Dermis blood vessel endothelial cell (primary cell): ENCODE data around the gene IGFN1. TPM values are rescaled to one million over a fixed set of nuclear protein-coding genes. Genes with fewer than 3 reads are reported as not detected.
"Not testable (repeated sequence)": the region's sequence is repeated elsewhere in the genome, so short reads cannot be mapped to it uniquely, and the experiment has no call there.

ENCODE experiments used
- DNase-seq: peaks from one replicate; pipeline ENCODE4 v3.0.0; 2010
- total RNA-seq: library from RNA; depleted of rRNA; stranded (reverse); fragments of >200 nt; gene quantifications from 2 replicates; pipeline ENCODE4 v1.2.3, GENCODE V29; 2014

Gene IGFN1
- total RNA-seq, 1 donor from 2014 or later, result under 0.01 TPM

DNA sequence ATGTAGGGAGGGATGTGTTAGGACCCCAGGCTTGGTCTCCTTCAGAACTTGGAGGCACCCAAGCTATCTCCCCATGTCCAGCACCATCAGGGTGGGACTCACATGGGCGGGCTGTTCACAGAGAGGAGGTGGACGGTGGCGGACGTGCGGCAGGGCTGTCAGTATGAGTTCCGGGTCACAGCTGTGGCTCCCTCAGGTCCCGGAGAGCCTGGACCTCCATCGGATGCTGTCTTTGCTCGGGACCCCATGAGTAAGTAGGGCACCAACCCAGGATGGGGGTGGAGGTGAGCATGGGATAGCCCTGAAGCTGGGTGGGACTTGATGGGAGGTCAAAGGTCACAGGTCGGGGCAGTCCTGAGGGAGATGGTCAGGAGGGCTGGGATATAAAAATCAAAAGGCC lies 27.8 kb downstream of the IGFN1 start:
- no peak for DNase-seq

GRCh38 chr1:201219481-201220387 lies 29.1 kb downstream of the IGFN1 start:
- no peak for DNase-seq

DNA sequence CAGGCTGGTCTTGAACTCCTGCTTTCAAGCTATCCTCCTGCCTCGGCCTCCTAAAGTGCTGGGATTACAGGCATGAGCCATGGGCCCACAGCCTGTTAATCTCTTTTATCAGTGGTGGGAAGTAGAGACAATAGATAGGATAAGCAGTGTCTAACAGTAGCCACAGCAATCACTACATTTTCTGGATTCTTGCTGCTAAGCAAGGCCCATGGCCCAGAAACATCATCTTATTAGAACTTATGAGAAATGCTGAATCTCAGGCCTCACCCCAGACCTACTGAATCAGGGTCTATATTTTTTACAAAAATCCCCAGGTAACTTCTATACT lies 29.7 kb downstream of the IGFN1 start:
- DNase-seq, result no peak

DNA sequence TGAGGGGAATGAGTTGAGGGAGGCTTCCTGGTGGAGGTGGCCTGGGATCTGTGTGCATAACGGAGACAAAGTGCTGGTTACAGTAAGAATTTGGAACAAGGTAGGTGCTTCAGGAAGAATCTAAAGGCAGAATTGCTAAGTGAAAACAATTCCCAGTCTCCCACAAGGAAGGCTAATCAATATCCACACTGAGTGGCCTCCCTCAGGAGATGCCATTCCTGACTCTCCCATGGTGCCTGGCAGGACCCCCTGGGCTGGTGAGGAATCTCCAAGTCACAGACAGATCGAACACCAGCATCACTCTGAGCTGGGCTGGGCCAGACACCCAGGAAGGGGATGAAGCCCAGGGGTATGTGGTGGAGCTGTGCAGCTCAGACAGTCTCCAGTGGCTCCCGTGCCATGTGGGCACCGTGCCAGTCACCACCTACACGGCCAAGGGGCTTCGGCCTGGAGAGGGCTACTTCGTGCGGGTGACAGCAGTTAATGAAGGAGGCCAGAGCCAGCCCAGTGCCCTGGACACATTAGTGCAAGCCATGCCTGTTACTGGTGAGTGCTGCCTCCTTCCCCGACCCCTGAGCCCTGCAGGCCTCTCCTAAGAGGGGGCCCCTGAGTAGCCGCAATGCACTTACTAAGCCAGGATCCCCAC lies 30.7 kb downstream of the IGFN1 start:
- no peak for DNase-seq

GRCh38 chr1:201222125-201222524 lies 31.5 kb downstream of the IGFN1 start:
- DNase-seq, result no peak

DNA sequence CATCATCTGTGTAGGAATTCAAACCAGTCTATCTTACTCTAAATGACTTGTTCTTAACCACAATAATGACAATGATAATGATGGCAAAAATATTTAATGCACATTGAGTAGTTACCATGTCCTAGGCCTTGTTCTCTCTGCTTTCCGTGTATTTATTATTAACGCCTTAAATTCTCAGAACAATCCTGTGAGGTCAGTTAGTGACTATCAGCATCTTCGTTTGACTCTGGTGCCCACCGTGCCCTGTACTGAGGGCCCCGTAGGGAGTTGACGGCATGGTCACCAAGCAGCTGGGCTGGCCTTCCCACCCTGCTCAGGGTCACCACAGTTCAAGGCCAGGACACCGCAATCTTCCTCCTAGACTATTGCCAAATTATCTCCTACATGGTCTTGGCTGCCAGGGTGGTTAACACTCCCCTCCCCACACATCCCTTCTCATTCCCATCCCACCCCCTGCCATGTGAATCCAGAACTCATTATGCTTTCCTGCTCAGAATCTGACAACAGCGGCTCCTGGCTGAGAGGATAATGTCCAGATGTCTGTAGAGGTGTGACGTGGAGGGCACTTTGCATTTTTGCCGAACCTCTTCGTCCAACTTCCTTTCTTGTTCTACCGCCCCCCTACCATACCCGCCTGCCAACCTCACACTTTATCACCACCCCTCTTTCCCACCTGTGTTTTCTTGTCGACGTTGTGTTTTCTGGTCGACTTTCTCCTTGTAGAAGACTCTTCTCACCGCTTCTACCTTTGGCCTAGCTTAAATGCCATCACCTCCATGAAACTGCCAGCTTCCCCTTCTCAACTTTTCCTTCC lies 33.4 kb downstream of the IGFN1 start:
- no peak for DNase-seq

DNA sequence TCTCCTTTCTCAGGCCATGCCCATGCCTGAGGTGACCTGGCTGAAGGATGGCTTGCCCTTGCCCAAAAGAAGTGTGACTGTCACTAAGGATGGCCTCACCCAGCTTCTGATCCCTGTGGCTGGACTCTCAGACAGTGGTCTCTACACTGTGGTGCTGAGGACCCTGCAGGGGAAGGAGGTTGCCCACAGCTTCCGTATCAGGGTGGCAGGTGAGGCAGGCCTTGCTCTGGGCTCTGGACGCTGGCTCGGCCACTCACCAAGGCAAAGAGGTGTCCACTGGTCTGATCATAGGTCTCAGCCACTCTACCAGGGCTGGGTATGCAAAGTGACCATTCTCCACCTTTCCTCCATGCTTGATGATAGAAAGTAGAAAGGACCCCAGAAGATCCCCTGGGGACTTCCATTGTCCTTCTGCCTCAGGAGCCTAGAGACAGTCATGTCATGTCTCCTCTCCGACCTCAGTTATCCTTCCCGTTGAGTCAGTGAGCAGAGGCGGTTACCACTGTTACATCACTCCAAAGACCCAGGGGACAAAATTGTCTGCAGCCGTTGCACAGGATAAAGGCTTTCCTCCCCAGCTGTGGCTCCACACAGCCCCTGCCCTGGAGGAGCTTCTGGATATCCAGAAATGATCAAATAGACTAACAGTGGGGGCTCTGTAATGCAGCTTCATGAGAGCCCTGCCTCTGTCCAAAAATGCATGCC lies 34.2 kb downstream of the IGFN1 start:
- no peak for DNase-seq

DNA sequence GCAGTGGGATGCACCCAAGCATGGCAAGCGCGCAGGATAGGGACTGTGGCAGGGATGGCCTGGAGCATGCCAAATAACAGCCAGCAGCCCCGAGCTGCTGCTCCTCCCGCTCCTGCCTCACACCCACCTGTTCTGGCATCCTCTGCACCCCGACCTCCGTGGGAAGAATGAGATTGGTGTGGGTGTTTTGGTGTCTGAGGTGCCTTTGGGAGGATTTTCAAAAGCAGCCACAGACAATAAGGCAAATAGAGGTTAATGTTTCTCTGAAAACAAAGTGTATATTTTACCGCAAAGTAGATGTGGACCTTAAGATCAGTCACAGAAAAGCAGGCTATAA lies 35.5 kb downstream of the IGFN1 start:
- no peak for DNase-seq

GRCh38 chr1:201226859-201227488 lies 36.4 kb downstream of the IGFN1 start:
- no peak for DNase-seq

GRCh38 chr1:201228011-201228983 lies 37.7 kb downstream of the IGFN1 start:
- DNase-seq, result no peak

GRCh38 chr1:201229095-201229494 lies 38.5 kb downstream of the IGFN1 start:
- DNase-seq, result no peak

DNA sequence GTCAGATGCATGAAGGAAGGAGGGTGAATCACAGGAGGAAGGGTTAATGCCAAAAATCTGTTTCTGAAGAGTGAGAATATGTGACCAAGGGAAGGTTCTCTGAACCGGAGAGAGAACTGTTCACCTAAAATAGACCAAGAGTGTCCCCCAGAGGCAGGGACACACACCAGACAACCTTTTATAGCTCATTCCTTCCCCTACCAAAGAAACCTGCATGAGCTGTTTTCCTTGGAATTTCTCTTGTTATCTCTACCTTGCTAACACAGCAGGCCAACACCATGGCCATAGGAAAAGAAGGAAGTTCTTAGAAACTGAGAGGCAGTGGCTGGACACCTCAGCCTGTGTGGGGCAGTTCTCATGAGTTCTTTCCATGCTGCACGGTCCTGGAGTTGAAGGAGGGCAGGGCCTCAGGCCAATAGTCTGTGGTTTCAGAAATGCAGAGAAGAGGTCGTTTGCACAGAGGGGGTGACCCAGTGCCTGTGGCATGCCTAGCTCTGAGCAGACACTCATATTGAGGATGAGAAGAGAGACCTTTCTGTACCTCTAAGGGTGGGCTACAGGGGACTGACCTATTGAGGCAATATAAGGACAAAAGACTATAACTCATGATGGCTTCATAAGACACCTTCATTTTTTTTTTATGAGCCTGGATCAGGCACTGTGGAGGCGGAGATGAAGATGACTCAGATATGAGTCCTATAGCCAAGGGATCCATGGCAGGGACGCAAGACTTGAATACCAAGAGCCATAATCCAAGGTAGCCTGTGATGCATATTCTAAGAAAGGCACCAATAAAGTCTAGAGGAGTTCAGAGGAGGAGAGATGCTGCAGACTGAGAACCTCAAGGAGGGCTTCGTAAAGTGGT lies 39.4 kb downstream of the IGFN1 start:
- no peak for DNase-seq

DNA sequence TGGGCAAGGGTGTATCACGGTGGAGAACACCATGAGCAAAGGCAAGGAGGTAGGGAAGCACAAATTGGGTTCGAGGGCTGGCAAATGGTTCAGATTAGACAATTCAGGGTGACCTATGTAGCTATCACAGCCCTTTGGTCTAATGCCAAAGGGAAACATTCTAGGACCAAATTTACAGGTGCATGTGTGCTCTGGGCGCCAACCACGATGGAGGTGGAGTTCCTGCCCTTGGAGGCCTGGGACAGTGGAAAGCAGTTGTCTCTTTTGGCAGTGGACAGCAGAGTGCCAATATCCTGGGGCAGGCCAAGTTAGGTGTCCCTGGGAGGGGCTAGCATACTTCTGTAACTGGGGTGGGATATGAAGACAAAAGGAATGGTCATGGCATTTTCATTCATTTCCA lies 40.1 kb downstream of the IGFN1 start:
- DNase-seq, result no peak

DNA sequence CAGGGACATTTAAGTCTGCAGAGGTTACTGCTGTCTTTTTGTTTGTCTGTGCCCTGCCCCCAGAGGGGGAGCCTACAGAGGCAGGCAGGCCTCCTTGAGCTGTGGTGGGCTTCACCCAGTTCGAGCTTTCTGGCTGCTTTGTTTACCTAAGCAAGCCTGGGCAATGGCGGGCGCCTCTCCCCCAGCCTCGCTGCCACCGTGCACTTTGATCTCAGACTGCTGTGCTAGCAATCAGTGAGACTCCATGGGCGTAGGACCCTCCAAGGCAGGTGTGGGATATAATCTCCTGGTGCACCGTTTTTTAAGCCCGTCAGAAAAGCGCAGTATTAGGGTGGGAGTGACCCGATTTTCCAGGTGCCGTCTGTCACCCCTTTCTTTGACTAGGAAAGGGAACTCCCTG lies 49.0 kb downstream of the IGFN1 start:
- not testable (repeated sequence) for DNase-seq

- DNase-seq, result no peak
Observed at GRCh38 chr1:201240171-201240570, 49.5 kb downstream of the IGFN1 start.

DNA sequence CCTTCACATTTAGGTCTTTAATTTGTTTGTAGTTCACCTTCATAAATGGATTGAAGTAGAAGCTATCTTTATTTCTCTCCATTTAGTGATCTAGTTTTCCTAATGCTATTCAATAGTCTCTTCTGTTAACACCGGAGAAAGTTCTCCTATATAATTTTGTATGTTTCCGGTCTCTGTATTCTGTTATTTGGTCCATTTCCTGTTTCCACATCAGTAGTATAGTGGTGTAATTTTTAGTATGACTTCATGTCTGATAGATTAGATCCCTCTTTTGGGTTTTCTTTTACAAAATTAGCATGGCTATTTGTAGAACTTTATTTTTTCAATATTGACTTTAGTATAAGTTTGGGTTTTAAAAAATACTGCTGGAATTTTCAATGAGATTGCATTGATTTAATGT lies 51.1 kb downstream of the IGFN1 start:
- DNase-seq, result no peak

DNA sequence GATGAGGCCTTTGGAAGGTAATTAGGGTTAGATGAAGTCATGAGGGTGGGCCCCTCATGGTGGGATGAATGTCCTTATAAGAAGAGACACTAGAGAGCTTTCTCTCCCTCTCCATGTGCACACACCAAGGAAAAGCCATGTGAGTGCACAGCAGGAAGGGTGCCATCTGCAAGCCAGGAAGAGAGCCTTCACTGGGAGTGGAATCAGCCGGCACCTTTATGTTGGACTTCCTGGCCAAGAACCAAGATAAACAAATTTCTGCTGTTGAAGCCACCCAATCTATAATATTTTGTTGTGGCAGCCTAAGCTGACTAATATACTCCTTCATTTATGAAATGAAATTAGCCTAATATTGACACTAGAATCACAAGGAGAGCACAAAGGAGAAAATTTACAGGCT lies 54.5 kb downstream of the IGFN1 start:
- DNase-seq, result no peak

DNA sequence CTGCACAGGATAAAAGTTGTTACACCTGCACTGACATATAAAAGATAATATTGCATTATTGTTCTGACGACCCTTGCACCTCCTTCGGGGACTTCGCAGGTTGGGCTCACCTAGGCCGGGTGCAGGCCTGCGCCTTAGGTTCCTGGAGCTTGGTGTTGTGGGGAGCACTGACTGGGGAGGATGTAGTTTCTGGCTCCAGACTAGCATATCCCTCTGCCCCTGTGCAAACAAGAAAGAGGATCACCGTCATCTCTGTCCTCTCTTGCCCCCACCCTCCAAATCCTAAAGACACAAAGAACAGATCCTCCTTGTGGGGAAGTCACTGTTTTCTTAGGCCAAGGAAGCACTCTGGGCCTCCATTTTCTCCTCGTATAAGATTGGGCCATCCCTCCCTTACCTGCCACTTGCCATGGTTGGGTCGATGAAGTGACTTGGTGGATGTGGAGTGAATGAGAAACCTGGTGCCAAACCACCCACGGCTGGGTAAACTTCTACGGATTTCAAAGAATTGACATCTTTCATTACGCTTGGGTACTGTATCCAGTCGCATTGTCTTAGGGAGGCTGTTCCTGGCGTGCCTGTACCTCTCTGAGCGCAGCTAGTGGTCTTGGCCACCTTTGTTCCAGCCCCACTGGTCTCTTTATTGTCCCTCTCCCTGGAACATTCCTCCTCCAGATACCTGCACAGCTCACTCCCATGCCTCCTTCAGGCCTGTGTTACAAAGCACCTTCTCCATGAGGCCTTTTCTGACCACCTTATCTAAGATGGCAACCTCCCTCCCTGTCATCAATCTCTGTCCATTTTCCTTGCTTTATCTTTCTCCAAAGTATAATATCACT lies 58.3 kb downstream of the IGFN1 start:
- DNase-seq, result no peak

DNA sequence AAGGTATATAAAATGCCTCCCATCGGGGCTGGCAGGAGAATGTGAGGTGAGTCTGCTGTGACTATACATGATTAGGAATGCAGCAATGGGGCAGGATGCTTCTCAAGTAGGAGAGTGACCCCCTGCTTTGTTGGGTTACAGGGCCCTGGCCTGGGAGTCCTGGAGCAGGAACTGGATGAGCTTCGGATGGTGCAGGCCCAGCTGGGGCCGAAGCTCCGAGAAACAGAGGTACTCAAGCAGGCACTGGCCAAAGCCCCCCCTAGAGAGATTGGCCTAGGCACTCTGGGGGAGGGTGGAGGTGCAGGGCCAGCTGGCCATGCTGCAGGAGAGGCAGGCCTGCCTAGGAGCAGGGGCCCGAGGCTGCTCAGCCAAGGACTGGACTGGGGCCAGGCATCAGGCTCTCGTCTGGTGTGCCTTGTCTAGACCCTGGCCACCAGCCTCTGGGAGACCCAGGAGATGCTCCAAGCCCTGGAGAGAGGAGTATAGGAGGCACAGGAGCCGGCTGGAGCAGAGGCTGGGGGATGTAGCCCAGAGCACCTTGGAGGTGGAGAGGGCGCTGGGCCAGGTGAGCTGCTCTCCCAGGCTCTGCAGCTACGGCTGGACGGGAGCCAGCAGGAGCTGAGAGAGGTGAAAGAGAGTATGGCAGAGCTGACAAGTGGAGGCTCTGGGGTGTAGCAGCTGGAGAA lies 59.8 kb downstream of the IGFN1 start:
- DNase-seq, result no peak
